ENCODE data around the gene FOXO3B.
"Not testable (repeated sequence)": the region's sequence is repeated elsewhere in the genome, so short reads cannot be mapped to it uniquely, and the experiment has no call there.

GRCh38 chr17:18676928-18677327, 5.2 kb downstream of the FOXO3B start:
- TF ChIP-seq PATZ1 (CRISPR knock-in tag; IDR thresholded peaks at IDR 0.05; ENCODE audit: borderline replicate concordance); SNAI2 (CRISPR knock-in tag; IDR thresholded peaks at IDR 0.05); RARB (CRISPR knock-in tag; IDR thresholded peaks at IDR 0.05); GLIS3 (CRISPR knock-in tag; IDR thresholded peaks at IDR 0.05); ZC3H10 (CRISPR knock-in tag; IDR thresholded peaks at IDR 0.05); ZNF565 (CRISPR knock-in tag; conservative IDR thresholded peaks at IDR 0.05; ENCODE audit: low read depth); BACH2 (CRISPR knock-in tag; IDR thresholded peaks at IDR 0.05; ENCODE audit: borderline replicate concordance); ZFP30 (CRISPR knock-in tag; IDR thresholded peaks at IDR 0.05); ZNF8 (CRISPR knock-in tag; IDR thresholded peaks at IDR 0.05); ARNTL (CRISPR knock-in tag; IDR thresholded peaks at IDR 0.05; ENCODE audit: borderline replicate concordance, low read depth): not testable (repeated sequence)

Data from SK-N-SH treated with all-trans-retinoic acid at 6 μM for 48 hours (cell line).